Germinal center (tissue), 1 donor: ENCODE results near the gene BAAT.
A peak's percentile ranks its signal among the peaks of the same experiment; 100 is the strongest.

Experiments
- DNase-seq: peaks from one replicate; pipeline ENCODE4 v3.0.0; 2012; ENCODE audit warnings: mixed read lengths, low spot score

BAAT gene

DNA sequence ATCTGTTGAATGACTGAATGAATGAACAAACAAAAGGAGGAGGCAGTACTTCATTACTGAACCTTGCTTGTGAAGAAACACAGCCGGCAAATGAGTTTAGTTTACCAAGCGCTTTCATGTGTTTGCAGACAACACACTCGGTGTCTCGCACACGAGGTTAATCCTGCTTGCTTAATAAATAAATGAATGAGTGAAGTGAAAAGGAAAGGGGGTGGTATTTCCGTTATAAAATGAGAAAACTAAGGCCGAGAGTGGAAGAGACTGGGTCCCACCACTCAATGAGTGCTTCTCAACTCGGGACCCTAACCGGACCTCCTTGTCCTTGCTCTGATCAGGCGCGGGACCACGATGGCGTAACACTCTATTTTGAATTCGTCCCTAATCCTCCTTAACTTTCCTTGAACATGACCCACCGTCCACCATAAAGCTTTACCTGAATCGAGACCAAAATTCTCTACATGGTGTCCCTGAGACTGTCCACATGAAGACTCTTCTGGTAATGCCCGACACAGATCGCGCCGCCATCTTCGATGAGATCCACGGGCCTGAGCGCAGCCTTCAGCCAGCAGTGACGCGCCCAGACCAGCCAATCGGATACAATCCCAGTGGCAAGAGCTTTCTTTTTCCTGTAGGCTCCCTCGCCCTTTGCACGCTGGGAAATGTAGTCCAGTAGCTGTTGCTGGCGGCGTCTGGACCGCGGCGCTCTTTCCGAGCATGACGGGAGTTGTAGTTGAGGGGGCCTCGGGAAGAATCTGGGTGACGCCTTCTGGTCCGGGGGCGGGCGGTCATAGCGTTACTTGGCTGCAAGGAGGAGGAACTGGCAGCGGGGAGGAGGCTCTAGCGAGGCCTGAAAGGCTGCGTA is 13.5 kb upstream of the BAAT start, which contains the start of the genes MRPL50 and ZNF189:
Gene MRPL50 (minus strand): TSS at position 551 of the 862 bp plus-strand sequence. CDS start 26 bp downstream, at position 525.
Gene ZNF189 (plus strand): TSS at position 784 of the 862 bp plus-strand sequence. CDS start 306 bp downstream, outside the sequence.
- peak; percentile 95 for DNase-seq

DNA sequence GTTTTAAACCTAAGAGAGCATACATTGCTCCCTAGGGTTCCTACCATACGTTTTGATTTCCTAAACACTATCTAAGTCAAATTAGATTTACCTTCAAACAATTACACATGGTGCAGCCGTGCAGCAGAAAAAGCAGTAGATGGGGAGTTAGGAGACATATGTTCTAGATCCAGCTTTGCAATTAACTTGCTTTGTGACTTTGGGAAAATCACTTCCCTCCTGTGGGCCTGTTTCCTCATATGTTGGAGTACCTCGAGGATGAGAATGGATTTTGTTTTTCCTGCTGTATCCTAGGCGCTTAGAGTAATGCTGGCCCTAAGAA is 12.9 kb upstream of the BAAT start:
- DNase-seq, result no peak

DNA sequence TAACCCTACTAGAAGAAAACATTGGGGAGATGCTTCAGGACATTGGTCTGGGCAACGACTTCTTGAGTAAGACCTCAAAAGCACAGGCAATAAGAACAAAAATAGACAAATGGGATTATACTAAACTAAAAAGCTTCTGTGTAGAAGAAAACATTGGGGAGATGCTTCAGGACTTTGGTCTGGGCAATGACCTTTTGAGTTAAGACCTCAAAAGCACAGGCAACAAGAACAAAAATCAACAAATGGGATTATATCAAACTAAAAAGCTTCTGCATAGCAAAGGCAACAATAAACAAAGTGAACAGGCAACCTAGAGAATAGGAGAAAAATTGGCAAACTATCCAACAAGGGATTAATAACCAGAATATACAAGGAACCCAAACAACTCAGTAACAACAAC is 9.9 kb upstream of the BAAT start:
- DNase-seq, result no peak

DNA sequence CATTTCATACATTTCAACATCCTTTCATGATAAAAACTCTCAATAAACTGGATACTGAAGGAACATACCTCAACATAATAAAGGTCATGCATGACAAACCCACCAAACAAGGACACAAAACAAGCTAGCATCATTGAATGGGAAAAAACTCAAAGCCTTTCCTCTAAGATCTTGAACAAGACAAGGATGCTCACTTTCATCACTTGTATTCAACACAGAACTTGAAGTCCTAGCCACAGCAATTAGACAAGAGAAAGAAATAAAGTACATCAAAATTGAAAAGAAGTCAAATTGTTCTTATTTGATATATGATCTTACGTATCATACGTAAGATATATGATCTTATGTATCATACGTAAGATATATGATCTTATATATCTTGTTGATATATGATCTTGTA is 8.3 kb upstream of the BAAT start:
- DNase-seq, result no peak

DNA sequence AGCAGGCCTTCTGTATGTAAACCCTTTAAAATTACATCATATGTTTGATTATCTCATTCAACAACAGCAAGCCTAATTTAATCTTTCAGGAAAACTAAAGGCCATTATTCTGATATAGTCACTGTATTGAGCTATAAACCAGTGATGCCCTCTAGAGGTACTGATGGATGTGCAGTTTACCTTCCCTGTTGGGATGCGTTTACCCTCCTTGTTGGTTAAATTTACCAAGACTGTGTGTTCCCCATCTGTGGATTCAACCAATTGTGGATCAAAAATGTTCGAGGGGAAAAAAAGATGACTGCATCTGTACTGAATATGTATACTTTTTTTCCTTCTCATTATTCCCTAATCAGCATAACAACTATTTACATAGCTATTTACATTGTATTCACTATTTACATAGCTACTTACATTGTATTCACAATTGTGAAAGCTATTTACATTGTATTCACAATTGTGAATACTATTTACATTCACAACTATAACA is 3.7 kb upstream of the BAAT start:
- DNase-seq, result no peak

DNA sequence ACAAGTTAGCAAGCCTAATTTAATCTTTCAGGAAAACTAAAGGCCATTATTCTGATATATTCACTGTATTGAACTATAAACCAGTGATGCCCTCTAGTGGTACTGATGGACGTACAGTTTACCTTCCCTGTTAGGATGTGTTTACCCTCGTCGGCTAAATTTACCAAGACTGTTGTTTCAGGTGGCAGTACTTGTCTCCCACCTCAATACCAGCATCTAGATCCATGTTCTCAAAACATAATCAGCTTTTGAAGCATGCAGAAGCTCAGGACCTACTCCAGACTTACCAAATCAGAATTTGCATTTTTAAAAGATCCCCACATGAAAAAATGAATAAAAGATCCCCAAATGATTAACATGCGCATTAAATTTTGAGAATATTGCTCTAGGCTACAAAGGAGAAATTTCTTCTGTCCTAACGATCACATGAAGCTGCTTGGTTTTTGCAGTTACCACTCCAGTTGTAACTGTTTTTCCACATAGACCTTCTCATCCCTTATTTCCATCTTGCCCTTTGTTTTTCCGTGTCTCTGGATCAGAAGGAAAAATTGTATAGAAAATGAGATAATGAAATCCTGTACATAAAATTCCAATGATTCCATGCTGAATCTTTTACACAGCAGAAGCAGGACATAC is 3.2 kb upstream of the BAAT start:
- DNase-seq, result peak; percentile 12

DNA sequence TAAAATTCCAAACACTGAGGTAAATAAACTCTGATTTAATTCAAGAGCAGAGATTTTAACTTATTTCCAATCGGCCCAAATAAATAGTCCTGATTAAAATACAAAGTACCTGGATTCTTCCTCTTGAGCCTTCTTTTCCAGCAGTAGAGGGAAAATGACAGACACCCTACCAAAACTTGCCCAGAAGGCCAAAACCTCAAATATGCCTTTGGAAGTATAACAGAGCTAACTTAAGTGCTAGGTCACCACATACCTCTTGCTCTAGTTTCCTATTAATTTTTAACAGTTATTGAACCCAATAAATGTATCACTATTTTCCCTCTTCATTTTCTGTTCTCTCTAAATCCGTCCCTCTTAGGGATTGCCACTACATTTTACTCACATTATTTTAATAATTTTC is 1.4 kb downstream of the BAAT start:
- DNase-seq, result no peak

DNA sequence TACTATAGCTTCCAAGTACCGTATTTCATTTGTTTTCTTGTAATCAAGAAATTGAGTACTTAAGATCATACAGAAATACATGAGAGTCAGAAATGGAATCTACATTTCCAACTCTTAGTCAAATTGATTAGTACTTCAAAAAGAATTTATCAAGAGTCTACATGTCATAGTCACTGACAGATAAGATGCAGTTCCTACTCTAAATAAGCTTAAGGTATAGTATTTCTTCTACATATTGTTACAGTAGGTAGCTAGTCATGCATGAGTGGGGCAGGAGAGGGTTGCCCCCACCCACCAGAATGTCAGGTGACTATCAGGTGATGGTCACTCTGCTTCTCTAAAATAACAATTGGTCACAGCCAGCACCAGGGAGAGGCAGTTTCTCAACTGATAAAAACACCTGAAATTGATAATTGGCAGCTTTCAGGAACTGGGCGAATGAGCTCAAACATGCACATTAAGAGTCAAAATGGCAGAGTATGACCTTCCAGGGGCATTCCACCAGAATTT is 2.9 kb downstream of the BAAT start:
- no peak for DNase-seq

DNA sequence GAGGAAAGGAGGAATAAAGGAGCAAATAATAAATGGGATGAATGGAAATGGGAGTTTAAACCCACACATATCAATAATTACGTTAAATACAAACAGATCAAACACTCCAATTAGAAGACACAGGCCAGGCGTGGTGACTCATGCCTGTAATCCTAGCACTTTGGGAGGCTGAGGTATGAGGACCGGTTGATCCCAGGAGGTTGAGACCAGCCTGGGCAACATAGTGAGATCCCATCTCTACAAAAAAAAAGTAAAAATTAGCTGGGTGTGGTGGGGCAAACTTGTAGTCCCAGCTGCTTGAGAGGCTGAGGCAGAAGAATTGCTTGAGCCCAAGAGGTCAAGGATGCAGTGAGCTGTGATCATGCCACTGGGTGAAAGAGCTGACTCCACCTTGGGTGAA is 3.7 kb downstream of the BAAT start:
- DNase-seq, result no peak

DNA sequence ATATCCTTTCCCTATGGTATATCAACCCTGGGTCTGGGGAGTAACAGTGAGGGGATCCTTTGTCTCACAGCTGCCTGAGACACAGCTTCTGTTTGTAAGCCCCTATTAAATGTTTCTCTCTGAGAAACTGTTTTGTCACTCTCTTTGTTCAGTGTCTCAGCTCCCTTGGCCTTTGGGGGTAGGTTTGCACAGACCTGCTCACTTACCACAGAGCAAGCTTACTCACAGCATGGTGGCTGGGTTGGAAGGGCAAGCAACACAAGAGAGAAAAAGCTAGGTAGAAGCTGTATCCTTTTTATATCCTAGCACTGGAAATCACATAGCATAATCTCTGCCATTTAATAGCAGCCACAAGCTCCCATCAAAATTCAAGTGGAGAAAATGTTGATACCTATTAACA is 4.5 kb downstream of the BAAT start:
- DNase-seq, result no peak

DNA sequence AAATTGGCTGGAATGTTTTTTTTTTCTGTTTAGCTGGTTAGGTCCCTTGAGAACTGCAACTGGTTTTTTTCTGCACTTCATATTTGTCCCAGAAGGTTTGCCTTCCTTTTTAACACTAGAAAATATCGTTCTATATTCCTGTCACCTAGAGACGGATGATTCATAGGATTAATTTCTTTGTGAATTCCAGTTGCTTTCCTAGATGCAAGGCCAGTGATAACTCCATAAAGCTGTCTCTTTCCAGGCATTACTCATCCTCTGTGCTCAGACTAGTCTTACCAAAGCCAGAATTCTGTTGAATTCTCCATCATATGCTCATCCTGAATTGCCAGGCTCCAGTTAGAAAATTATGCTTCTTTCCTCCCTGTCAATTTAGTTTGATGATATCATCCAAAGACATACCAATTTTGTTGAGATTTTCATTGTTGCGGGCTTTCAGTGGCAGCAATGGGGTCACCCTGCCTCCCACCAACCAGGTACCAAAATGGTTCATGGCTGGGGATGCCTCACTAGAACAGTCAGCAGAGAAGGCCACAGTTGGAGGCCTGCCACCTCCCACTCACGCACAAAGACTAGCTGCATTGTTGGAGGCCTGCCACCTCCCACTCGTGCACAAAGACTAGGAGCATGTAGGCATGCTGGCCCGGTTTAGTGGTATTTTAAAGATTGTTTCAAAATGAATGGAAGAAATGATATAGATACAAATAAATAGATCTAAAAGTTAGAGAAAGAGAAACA is 8.5 kb downstream of the BAAT start:
- no peak for DNase-seq

DNA sequence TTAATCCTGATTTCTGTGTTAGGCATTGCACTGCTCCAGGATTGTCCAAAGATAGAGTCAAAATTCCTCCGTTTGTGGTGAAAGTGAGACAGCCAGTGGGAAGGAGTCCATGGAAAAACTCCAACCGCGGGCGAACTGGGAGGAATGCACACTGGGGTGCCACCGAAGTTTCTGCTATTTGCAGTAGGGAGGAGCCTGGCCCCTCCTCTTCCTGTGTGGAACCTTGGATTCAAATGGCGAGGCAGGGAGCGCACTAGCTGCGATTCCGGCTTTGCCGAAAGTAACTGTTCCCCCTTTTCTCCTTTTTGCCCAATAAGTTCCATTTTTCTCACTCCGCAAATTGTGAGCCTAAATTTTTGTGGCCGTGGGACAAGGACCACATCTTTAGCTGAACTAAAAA is 9.3 kb downstream of the BAAT start:
- no peak for DNase-seq

DNA sequence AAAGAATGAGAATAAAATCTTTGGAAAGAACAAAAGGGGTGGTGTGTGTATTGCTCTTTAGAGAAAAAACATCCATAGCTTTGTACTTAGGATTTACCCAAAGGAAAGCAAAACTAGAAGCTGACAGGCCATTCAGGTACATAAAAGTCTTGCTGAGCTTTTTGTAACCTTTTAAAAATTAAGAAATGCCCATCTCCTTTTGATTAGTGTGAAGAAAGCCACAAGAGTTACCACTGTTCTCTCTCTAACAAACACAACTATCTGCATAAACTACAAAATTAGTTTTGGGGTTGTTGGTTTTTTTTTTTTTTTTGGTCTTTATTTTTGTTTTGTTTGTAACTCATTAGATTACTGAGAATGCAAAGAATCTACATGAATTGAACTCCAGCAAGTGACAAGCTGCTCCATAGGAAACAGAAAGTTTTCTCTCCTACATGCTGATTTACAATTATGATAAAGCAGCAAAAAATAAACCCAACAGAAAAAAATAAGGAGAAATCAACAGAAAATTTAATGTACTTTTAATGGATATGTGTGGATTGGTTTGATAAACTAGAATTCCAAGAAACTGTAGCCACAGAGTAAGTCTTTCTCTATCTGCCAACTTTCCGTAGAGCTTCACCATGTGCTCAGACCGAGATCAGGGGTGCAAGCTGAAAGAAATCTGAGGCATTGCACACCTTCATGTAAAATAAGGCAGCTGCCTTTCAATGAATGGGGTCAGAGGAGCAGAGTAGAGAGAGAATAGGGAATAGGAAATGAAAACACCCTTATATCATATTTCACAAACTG is 12.3 kb downstream of the BAAT start:
- no peak for DNase-seq

DNA sequence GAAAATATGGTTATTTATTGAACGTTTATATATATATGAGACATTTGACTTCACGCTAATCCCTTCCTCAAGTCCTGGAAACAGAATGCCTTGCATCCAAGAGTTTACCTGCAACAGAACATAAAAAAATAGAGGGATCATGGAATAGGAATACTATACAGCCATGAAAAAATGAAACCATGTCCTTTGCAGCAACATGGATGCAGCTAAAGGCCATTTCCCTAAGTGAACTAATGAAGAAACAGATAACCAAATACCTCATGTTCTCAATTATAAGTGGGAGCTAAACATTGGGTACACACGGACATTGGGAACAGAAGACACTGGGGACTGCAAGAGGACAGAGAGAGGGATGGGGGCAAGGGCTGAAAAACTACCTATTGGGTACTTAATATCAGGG is 13.0 kb downstream of the BAAT start:
- DNase-seq, result no peak

DNA sequence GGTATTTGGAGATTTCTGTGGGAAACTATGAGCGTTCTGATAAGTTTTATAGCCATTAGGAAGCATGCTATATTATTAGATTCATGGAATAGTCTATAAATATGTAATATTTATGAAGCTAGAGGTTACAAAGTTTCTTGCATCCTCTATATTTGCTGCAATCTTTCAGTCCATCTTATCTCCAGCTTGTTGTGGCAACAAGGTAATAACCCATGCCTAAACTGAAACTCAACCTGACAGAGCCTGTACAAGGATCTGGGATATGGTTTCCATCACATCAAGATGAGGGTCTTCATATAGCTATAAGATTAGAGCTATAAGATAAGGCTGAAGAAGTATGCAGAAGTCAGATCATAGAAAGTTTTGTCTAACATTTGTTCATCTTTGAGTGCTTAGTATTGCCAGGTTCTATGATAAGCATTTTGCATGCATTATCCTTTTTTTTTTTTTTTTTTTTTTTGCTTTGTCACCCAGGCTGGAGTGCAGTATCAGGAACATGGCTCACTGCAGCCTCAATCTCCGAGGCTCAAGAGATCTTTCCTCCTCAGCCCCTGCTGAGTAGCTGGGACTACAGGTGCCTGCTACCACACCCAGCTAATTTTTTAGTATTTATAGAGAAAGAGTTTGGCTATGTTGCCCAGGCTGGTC is 14.8 kb downstream of the BAAT start:
- DNase-seq, result no peak

DNA sequence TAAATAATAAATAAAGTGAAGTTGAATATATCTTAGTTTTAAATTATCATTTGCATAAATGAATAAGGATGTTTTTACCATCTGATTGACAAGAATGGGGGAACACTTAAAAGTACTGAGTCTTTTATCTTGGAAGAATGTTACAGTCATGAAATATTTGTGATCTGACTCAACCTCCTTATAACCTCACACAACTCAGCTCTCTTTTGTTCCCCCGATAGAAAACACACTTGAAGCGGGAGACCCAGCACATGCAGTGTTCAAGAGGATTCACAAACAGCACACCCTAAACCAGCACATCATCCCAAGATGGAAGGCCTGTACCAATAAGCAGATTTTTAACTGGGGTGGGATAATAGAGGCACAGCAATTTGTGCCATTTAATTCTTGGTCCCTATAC is 15.5 kb downstream of the BAAT start:
- DNase-seq, result no peak

DNA sequence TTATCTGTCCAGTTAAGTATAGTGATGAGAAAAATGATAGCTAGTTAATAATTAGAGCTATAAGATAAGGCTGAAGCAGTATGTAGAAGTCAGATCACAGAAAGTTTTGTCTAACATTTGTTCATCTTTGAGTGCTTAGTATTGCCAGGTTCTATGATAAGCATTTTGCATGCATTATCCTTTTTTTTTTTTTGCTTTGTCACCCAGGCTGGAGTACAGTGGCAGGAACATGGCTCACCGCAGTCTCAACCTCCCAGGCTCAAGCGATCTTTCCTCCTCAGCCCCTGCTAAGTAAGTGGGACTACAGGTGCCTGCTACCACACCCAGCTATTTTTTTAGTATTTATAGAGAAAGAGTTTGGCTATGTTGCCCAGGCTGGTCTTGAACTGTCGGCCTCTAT is 17.5 kb downstream of the BAAT start:
- DNase-seq, result no peak

DNA sequence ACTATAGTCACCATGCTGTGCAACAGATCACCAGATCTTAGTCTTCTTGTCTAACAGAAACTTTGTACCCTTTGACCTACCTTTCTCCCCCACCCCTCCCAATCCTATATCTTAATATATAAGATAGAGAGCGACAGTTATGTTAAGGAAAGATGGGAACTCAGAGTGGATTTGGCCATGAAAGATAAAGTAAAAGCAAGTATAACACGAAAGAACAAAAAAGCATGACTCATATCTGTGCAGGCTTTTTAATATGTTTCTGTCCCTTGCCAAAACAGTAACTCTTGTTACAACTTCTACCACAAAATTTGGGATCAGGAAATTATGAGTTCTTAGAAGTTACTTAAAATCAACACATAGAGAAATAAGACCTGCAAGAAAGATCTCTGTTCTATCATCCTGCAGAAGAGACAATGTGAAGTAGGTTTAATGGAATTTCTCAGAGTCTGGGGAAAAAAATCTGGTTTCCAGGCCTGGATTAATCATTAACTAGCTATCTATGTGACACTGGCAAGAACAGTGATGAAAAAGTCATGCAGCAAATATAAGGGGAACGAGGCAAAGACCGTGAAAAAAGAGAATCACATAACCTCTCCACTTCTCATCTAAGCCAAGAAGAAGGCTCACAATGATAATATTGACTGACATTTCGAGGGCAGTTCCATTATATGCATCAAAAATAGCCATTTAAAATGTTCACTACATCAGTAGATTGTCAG is 18.6 kb downstream of the BAAT start:
- no peak for DNase-seq

DNA sequence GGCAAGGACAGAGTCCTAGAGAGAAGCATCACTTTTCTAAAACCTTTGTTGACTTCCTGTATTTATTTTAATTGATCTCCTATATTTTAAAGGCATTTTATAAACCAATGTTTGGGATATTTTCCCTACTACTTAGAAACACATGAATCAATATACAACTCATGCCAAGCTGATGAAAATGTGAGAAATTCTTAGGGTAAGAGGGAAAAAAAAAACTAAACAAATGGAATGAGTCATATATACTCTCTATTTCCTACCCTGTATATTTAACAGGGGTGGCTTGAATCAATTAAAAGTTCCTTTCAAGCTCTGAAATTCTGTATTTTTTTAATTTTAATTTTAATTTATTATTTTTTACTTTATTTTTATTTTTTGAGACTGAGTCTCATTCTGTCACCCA is 19.6 kb downstream of the BAAT start:
- no peak for DNase-seq

DNA sequence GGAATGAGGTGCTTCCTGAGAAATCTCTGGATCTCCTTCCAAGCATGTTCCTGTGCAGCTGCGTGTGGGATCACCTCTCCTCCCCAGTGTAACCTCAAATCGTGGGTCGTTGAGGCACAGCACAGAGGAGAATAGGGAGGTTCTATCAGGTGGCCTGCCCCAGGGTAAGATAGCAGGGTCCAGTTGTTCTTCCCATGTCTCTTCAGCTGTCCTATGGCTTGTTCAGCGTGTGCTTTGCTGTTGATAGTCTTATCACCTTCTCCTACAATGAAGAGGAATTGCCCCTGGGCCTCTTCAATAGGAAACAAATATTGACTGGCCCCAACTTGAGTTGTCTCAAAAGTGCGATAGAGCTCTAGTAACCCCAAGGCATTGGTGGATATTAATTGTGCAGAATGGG is 22.4 kb downstream of the BAAT start:
- DNase-seq, result no peak

DNA sequence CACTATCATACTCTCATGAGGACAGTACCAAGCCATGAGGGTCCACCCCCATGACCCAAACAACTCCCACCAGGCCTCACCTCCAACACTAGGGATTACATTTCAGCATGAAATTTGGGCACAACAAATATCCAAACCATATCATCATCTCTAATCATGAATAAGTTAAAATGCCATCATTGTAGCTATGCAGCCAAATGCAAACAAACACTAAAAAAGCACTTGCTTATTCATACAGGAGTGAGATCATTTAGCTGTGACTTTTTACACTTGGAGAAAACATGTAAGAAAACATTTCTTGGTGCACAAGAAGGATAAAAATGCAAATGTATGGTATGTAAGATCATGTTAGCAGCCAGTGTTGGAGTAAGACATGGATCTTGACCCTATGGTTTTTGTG is 24.2 kb downstream of the BAAT start:
- no peak for DNase-seq
